NCI-H1092 treated with DMSO at 0.1 percent for 48 hours (cell line): ENCODE data around the gene MIF.
"Not testable (repeated sequence)": the region's sequence is repeated elsewhere in the genome, so short reads cannot be mapped to it uniquely, and the experiment has no call there.

Source experiments
- DNase-seq: peaks from one replicate; lab custom pipeline; 2025; lab: John Stamatoyannopoulos, UW

Gene MIF

DNA sequence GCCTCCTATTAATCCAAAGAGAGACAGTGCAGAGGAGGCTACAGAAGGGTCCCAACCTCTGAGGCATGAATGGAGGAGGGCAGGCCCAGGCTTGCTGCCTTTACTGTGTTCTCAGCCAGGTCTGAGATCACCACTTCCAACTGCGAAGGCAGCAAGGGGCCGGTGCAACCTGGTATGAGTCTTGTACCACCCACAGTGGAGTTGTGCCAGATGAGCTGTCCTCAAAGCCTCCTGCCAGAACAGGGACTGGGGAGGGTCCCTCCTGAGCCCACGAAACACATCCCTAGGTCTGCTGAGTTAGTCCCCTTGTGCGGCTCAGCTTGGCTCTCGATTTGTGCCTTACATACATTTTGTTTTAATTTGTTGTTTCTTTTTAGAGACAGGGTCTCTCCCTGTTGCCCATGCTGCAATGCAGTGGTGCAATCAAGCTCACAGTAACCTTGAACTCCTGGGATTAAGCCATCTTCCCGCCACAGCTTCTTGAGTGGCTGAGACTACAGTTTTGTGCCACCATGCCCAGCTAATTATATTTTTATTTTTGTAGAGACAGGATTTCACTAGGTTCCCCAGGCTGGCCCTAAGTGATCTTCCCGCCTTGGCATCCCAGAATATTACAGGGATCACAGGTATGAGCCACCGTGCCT lies 9.3 kb downstream of the MIF start:
- no peak for DNase-seq

DNA sequence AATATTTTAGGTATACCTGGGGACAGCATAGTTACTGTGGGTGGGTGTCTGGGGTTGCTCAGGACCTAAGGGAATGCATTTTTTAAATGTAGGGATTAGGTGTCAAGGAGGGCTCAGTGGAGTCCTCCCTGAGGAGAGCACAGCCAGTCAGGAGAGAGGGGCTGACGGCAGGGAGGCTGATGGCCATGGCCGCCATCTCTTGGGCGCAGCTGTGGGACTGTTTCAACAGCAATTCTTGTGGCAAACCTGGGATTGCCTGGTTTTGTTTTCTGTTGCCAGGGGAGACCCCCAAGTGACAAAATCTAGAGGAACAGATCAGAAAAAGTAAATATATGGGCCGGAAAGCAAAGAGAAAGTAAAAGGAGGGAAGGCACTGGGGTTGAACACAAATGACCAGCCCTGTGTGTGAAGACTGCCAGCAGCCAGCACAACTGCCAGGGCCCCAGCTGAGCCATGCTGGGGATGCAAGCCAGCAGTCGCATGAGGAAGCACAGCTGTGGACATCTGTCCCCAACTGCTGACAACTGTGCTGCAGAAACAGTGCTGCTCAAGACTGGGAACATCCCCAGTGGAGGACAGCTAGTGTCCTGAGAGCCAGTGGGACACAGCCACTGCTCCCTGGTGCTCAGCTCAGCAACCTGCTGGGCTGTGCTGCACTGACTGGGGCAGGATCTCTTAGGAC lies 10.5 kb downstream of the MIF start:
- no peak for DNase-seq

DNA sequence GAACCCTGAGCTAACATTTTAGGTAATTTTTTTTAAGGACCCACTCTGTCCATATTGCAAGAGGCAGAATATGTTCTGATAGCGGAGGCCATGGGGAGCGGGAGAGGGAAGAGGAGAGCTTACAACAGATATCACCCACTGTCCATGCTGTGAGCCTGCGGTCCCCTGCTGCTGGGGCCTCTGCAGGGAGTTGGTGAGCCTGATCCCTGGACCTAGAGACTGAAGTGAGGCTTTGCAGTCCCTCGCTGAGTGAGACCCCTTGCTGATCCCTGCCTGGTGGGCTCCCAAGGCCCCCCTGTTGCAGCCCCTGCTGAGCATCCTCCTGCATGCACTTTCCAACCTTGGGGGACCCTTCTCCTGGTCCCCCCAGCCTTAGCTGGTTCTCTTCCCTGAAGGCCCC lies 12.5 kb downstream of the MIF start:
- no peak for DNase-seq

DNA sequence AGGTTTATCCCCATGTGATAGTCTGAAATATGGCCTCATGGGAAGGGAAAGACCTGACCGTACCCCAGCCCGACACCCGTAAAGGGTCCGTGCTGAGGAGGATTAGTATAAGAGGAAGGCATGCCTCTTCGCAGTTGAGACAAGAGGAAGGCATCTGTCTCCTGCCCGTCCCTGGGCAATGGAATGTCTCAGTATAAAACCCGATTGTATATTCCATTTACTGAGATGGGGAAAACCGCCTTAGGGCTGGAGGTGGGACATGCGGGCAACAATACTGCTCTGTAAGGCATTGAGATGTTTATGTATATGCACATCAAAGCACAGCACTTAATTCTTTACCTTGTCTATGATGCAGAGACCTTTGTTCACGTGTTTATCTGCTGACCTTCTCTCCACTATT lies 13.2 kb downstream of the MIF start:
- DNase-seq, result not testable (repeated sequence)

DNA sequence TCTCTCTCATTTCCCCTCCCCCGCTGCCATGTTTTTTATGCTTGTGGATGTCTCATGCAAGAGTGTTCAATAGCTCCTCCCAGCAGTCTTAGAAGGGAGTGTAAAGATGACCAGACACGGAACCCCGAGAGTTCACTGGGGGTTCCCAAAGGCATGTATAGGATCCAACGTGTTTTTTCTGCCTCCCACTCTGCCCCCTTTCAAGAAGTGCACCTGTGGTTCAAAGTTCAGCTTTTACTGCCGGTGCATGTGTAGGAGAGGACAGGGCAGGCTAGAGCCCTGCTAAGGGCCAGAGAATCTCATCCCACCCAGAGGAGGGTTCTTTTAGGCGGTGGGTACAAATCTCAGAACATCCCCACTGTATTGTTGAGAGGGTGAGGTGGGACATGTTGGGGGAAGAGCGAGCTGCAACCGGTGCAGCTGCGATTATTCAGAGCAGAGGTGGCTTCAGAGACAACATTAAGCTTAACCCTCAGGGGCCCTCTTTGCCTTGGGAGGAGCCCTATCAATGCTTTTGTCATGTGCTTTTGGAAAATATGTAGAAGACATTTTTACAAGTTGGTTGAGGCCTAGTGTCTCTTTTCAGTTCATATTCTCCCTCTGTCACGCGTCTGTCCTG lies 14.5 kb downstream of the MIF start:
- DNase-seq, result no peak

DNA sequence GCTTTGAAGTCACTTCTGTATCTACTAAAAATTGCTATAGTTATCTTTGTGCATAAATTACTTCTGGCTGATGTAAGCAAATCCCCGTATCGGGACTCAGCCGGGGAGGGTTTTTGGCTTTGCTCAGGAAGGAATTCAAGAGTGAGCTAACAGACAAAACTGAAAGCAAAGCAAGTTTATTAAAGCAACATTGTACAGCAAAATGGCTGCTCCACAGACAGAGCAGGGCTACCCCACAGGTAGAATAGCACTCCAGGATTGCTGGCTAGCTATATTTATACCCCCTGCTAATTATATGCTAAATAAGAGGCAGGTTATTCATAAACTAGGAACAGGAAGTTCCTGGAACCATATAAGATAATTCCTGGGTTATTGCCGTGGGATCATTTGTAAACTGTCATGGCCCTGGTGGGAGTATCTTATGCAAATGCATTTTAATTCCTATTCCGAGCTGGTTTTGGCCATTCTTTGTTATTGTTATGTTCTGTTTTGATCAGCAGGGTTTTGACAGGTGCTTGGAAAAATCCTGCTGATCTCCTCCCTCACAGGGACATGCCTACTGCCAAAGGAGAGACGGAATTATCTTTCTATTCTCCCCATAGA lies 15.2 kb downstream of the MIF start:
- no peak for DNase-seq

DNA sequence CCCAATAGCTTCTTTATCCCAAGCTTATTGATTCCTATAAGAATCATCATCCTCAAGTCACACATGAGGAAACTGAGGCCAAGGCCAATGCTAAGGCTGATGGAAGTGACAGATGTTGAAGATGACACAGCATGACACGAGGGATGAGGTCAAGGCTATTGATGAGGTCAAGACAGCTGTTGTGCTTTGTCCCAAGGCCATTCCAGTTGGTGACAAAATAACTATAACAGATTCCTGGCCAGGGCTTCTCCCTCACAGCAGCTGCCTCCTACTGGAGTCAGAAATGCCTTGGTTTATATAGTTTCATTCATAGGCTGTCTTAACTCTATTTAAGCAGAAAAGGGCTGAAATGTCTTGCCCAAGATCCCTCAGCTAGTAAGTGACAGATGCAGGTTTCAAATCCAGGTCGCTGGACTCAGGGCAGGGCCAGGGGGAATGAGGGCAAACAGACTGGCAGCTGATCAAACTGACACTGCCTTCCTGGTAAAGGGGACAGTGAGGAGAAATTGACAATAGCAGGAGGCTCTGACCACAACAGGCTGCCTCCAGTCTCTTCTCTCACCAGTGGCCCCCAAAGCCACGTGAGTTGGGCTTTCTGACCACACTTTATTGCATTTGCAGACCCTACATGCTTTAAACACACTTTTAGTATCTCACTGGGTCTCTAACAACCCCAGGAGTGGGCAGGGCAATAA lies 16.5 kb downstream of the MIF start:
- peak; percentile 14 for DNase-seq

DNA sequence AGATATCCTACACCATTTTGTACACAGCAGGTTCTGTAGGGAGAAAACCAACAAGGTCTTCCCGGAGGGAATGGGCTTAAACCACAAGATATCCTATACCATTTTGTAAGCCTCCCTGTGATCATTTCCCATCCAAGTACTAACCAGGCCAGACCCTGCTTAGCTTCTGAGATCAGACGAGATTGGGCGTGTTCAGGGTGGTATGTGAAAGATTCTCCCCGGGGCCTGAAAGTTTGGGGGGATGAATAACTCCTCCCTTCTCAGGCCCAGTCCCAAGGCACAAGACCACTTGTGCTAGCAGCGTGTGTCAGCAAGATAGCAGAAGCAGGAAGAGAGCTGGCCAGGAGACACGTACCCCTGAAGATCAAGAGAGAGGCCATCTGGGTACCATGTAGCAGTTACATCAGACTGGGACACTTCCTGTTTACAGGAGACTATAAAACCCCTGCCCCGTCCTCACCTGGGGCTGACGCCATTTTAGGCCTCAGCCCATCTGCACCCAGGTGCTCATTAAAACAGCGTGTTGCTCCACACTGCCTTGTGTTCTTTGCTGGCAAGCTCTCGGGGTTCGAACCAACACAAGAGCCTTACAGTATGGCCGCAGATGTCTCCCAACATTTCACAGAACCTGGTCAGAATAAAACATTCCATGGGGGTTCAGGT lies 17.3 kb downstream of the MIF start:
- DNase-seq, result no peak

DNA sequence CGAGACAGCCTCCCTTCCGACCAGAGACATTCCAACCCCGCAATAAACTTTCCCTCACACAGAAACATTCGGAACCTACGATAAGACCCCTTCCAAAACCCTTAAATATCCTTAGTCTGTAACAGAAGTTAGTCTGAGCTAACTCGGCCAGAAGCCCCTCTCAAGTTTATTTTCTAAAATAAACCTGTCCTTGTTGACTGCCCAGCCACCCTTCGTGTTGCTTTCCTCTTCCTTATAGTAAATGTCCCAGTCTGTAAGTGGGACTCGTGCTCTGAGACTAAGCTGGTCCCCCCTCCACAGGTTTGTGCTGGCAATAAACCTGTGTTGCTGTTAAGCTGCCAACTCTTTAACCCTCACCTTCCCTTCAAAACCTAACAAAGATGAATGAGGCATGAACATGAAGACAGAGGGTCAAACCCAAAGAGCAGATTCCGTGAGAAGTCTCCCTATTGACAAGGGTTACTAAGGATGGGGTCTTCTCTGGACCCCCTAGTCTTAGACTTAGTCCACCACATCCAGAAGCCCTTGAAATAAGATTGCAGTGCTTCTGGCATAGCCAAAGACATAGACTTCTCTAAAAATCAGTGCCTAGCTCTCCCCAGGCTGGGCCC lies 18.2 kb downstream of the MIF start:
- no peak for DNase-seq

DNA sequence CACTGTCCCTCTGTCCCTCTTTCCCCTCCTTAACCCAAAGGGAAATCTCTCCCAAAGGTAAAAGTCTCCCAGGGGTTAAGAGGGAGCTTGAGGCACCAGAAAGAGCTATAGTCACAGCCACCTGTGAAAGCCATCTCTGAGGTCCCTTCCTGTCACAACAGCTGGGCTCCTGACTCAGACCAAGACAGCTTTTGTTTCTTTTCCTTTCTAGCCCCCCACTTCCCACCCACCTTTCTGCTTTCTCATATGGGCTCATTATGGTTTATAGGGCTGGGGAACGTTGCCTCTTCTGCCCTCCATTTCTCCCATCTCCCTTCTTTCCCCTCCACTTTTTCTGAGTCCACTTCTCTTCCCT lies 19.1 kb downstream of the MIF start:
- no peak for DNase-seq

DNA sequence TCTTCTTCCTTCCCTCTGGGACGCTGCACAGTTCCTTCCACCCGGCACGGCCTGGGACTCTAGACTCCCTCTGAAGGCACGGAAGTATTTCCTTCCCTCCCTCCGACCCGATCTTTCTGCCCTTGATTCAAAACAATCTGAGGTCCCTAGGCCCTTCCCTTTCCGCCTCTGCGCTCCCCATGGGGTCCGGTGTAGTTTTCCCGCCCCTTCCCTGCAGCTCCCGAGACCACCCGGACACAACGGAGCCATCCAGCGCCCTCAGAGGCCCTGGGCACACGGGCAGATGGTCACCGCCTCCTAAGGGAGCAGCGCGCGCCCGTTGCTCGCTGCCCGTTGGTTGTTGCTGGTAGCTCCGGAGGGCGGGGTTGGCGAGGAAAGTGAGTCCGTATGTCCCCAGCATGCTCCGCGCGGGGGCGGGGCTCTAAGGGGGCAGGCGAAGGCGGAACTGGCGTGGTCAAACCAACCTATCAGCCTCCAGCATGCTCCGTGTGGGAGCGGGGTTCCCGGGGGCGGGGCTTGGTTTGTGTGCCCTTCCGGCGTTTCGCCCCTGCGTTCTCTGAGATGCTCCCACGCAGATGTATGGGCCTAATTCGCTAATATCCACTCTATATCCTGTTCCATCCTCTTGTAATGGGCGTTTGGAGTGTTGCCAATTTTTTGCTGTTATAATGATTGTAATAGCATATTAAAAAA lies 19.6 kb downstream of the MIF start:
- peak; percentile 98 for DNase-seq

DNA sequence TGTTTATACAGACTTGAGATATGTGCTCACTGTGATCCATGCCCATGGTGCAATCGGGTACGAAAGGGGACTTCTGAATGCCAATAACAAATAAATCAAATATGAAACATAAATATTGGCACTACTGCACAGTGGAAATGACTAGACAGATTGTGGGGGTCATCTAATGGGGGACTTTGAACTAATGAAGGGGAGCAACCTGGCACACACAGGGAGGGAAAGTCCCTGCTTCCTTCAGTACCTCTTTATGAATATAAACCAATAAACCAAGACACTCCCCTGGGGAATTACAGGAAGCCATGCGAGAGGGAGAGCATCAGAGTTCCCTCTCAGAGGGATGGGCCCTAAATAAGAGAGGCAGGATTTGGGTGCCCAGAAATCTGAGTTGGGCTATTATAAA lies 21.1 kb downstream of the MIF start:
- no peak for DNase-seq

DNA sequence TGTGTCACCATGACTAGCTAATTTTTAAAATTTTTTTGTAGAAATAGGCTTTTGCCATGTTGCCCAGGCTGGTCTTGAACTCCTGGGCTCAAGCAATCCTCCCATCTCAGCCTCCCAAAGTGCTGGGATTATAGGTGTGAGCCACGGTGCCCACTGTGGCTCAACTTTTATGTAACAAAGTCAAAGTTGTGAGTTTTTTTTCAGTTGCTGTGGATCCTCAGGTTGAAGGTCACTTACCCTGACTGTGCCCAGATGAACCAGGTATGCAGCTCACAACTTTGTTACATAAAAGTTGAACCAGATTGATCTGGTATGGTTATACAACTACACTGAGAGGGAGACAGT lies 26.1 kb downstream of the MIF start:
- not testable (repeated sequence) for DNase-seq

DNA sequence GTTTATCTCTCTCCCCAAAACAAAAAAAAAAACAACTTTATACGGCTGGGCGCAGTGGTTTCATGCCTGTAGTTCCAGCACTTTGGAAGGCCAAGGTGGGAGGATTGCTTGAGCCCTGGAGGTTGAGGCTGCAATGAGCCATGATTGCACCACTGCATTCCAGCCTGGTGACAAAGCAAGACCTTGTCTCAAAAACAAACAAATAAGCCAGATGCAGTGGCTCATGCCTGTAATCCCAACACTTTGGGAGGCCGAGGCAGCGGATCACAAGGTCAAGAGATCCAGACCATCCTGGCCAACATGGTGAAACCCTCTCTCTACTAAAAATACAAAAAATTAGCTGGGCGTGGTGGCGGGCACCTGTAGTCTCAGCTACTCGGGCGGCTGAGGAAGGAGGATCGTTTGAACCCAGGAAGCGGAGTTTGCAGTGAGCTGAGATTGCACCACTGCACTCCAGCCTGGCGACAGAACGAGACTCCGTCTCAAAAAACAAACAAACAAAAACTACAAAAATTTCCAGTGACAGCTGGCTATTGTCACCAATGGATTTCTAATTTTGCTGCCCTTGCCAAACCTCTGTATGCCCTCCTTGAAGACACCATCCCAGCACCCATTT lies 27.5 kb downstream of the MIF start:
- not testable (repeated sequence) for DNase-seq

DNA sequence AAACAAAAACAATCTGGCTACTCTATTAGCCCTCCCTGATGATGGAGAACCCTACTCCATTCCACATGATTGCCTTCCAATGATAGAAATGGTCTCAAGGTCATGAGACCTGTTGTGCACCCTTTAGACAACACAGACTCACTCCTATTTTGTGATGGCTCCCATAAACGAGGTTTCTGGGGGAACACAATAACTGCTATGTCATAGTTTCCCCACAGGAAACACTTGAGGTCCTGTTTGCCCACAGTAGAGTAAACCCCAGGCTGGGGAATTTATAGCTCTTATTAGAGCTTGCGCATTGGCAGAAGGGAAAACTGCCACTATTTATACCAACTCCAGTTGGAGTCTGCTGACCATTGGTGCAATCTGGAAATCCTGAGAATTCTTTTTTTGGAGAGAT lies 28.7 kb downstream of the MIF start:
- DNase-seq, result no peak

DNA sequence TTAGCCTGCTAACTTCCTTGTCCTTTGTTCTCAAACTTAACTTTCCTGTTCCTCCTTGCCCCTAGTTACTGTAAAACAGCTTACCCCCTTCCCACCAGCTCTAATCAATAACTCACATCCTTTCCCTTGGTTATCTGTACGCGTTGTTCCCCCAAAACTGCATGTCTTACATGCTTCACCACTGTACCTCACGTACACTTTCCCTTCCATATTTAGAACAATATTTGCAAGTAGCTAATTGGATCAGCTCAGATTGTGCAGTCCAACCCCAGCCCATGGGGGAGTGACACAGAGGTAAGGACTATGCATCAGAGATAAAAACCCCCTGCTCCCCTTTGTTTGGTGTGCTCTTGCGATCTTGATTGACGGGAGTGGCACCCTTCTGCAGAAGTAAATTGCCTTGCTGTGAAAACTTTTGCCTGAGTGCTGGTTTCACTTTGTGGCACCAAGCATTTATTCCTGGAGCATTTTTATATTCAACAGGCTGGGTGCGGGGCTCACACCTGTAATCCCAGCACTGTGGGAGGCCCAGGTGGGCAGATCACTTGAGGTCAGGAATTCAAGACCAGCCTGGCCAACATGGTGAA lies 30.9 kb downstream of the MIF start:
- peak; percentile 8 for DNase-seq

DNA sequence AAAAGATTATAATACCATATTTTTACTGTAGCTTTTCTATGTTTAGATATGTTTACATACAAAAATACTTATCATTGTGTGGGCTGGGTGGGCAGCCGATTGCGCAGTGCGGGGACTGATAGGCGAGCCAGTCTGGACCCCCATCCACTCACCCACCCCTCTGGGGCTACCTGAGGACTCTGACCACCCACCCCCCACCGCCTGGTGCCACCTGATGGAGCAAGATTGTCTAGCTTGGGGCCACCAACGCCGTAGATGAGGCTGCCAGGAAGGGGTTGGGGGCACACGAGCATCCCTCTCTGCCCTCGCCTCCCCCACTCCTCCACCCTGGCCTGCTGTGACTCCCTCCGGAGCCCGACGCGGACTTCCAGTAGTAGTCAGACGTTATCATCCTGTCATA lies 32.4 kb downstream of the MIF start:
- DNase-seq, result no peak

DNA sequence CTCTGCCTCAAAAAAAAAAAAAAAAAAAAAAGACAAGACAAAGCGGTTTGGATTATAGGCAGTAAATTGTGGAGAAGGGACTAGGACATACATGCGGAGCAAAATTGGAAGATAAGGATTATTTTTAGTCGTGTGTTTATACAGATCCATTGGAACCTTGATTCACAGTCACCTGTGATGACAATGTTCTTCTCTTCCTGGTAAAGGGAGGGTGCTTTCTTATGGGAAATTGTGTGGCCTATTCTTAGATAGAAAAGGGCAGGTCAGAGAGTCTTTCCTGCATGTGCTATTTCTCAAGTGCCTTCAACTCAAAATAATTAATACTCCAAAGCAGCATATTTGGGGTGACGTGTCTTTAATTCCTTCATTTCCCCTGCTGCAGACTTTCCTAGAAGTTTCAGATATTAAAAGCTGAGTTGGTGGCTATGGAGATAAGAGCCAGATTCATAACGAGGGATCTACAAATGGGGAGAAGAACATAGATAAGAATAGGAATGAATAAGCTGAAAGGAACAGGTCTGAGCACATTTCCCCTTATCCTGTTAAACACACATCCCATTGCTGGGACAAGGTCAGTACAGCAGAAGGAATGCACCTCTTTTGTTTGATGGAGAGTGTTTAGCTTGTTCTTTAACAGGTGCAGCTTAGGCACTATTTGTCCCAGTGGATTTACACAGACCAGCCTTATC lies 44.3 kb downstream of the MIF start:
- no peak for DNase-seq

DNA sequence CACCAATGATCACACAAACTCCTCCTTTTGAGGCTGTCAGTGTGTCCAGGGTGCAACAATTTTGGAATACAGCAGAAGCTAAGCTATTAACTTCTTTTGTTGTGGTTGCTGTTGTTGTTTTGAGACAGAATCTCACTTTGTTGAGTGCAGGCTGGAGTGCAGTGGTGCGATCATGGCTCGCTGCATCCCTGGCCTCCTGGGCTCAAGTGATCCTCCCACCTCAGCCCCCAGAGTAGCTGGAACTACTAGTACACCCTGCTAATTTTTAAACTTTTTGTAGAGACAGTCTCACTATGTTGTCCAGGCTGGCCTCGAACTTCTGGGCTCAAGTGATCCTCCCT lies 44.8 kb downstream of the MIF start:
- no peak for DNase-seq

DNA sequence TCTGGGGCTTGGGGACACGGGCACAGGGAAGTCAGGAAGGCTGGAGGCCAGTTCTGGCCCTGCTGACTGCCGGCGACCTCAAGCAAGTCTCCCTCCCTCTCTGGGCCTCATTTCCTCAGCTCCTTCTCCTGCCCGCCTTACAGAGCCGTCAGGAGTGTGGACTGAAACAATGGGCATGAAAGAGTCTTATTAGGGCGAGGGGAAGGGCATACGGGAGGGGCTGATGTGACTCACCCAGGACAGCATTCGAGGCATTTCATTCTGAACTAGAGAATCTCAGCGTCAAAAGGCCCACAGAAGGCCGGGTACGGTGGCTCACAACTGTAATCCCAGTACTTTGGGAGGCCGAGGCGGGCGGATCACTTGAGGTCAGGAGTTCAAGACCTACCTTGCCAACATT lies 46.0 kb downstream of the MIF start:
- not testable (repeated sequence) for DNase-seq
